Heart left ventricle (tissue), 16 donors: Measurements from ENCODE around the gene VPS13C. TPM values are rescaled to one million over a fixed set of nuclear protein-coding genes. Genes with fewer than 3 reads are reported as not detected.

Experiments
- ATAC-seq, 4 donors: fragments of 200-7000 bp; cut with Tn5 transposase; one replicate each; pipeline ENCODE4 v1.9.1; 2020 to 2022; ENCODE audit warnings: moderate library complexity in 4 of 4, mild to moderate bottlenecking in 3 of 4, moderate number of reproducible peaks in 1 of 4
- DNase-seq, 5 donors: peaks; one replicate each; pipeline ENCODE4 v3.0.0-alpha.2; 2020
- H3K27ac ChIP-seq, 12 donors: fragments of 200-600 bp; sonication (generic) in 4 of 12; one replicate each; pipeline versions ENCODE4 v1.5.0 to v1.8.0; 2016 to 2022; ENCODE audit warnings: mild to moderate bottlenecking in 2 of 12
- H3K27me3 ChIP-seq, 9 donors: fragments of 200-600 bp; sonication (generic) in 2 of 9; one replicate each; pipeline versions ENCODE4 v1.5.1 to v1.8.0; 2016 to 2022; ENCODE audit warnings: mild to moderate bottlenecking in 3 of 9
- H3K36me3 ChIP-seq, 9 donors: fragments of 200-600 bp; sonication (generic) in 2 of 9; one replicate each; pipeline versions ENCODE4 v1.5.0 to v1.8.0; 2018 to 2022; ENCODE audit warnings: mild to moderate bottlenecking in 2 of 9
- H3K4me1 ChIP-seq, 12 donors: fragments of 200-600 bp; sonication (generic) in 4 of 12; one replicate each; pipeline versions ENCODE4 v1.5.0 to v1.8.0; 2016 to 2022; ENCODE audit warnings: mild to moderate bottlenecking in 3 of 12
- H3K4me3 ChIP-seq, 12 donors: fragments of 200-600 bp; sonication (generic) in 4 of 12; one replicate each; pipeline versions ENCODE4 v1.5.0 to v1.8.0; 2017 to 2022; ENCODE audit warnings: mild to moderate bottlenecking in 9 of 12, moderate library complexity in 4 of 12
- H3K9me3 ChIP-seq, 12 donors: fragments of 200-600 bp; sonication (generic) in 4 of 12; one replicate each; pipeline versions ENCODE4 v1.5.0 to v1.8.0; 2016 to 2022; ENCODE audit warnings: mild to moderate bottlenecking in 1 of 12
- POLR2A ChIP-seq, 2 donors: fragments of 450-650 bp; IDR thresholded peaks; one replicate each; pipeline ENCODE4 v1.6.1; 2017; ENCODE audit warnings: antibody characterized with exemption in 2 of 2, mild to moderate bottlenecking in 2 of 2, moderate library complexity in 2 of 2
- WGBS, 4 donors: extraction: QIAGEN DNeasy Blood & Tissue Kit in 2 of 4; methylation state at CpG; one replicate each; pipeline versions ENCODE4 v1.1.5 to v1.1.7; 2013 to 2018; 5-methylcytosine and 5-hydroxymethylcytosine counted together
- intact Hi-C, 10 donors: fragments of 100-400 bp; cut with DNase I; formaldehyde crosslinking; loops; one replicate each; pipeline versions ENCODE4 v1.11.1 to v1.14.2; 2022
- polyA plus RNA-seq, 2 donors: library from polyadenylated mRNA; stranded (reverse); fragments of 200-250 nt; gene quantifications; one replicate each; pipeline ENCODE4 v1.2.3, GENCODE V29; 2013
- total RNA-seq, 9 donors: library from RNA; depleted of rRNA in 2 of 9; stranded (reverse); fragments of >200 nt in 2 of 9; fragmentation: NEBNext Ultra II Directional in 3 of 9; extraction: Animal tissue kit (Norgen Biotek cat#: 25700) in 3 of 9; gene quantifications; one replicate each; pipeline versions ENCODE4 v1.1.0 to v1.2.4, GENCODE V29; 2016 to 2023
- TF ChIP-seq, protein P1 (sequence below), 12 donors: fragments of 200-600 bp; sonication (generic) in 4 of 12; IDR thresholded peaks; one replicate each; pipeline versions ENCODE4 v1.5.0 to v1.8.0; 2018 to 2022; ENCODE audit warnings: antibody characterized with exemption in 12 of 12, mild to moderate bottlenecking in 5 of 12
- donor health status: ischemic (EF 13 %, LVEDD 7.1; RV severe dilation, severe dysfunction).
- donor health status: healthy with polysubstance abuse.
- donor health status: DM: no; HTN: yes; CAD: no.
- donor health status: DM: no; HTN: no; CAD: no.
- donor health status: ischemic (EF 25% LVEDD 6.9; RV normal size, moderate dysfunction).
- donor health status: ischemic (EF 25% LVEDD 5.7; RV mildly dilated, moderate dysfunction).
- donor health status: healthy.
- donor health status: DM: yes; HTN: yes; CAD: no.
- donor health status: ischemic (EF 35%, LVEDD 5.7; RV mildly dilated, moderate dysfunction).
- donor health status: nonischemic (EF 11% LVEDD 7.7; RV severe dilation, severe dysfunction).
- donor health status: DM: yes; HTN: yes; CAD: no.
- donor health status: PGD.
- donor health status: ischemic (EF 29% LVEDD 5.4; RV normal size, mild dysfunction).
- donor health status: nonischemic (EF 23%, LVEDD 6.1; RV moderate dilation, normal function).

The VPS13C gene
- total and polyA plus RNA-seq, 11 donors = 9.8 to 70.1 (median 36.5) TPM

DNA sequence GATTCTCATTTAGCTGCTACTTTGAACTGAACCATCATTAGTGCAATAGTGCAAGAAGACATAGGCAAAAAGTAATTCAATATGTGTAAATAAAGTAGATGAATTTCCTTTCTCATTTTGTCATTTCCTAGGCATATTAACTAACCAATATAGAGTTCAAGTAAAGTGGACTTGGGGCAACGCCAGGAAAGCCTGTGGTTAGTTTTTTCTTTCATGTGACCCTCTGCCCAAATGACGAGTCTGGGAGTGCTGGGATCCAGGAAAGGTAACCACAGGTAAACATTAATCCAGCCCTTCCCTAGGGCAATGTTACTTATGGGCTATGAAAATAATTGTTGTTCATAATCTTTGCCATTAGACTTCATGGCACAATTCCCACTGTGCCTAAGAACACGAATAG lies 181.0 kb downstream of the VPS13C start:
- no peak for TF ChIP-seq POLR2A (IDR thresholded peaks at IDR 0.05)
- TF ChIP-seq, protein P1, sequence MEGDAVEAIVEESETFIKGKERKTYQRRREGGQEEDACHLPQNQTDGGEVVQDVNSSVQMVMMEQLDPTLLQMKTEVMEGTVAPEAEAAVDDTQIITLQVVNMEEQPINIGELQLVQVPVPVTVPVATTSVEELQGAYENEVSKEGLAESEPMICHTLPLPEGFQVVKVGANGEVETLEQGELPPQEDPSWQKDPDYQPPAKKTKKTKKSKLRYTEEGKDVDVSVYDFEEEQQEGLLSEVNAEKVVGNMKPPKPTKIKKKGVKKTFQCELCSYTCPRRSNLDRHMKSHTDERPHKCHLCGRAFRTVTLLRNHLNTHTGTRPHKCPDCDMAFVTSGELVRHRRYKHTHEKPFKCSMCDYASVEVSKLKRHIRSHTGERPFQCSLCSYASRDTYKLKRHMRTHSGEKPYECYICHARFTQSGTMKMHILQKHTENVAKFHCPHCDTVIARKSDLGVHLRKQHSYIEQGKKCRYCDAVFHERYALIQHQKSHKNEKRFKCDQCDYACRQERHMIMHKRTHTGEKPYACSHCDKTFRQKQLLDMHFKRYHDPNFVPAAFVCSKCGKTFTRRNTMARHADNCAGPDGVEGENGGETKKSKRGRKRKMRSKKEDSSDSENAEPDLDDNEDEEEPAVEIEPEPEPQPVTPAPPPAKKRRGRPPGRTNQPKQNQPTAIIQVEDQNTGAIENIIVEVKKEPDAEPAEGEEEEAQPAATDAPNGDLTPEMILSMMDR (IDR thresholded peaks at IDR 0.05) = no peak
- Histone ChIP-seq H3K4me1 (no peaks in the 10 kb centered on the region), H3K27ac (no peak overlapping the region), H3K4me3 (no peak overlapping the region), H3K9me3 (no peaks in the 10 kb centered on the region), H3K27me3 (no peaks in the 10 kb centered on the region), H3K36me3 (peaks cover 0 to 88% (median 58%) of the 10 kb centered on the region in 9 donors)
- DNase-seq (no peak), ATAC-seq (no peak)
- 91 to 95% (median 93%) methylated on average over 3 of the region's 3 CpGs for WGBS, 4 donors
- intact Hi-C loops = loop anchor here in 4 of 10 donors (10.0 kb wide), 2 partner anchors 196 to 426 kb away; no protein-coding TSS in a partner anchor

DNA sequence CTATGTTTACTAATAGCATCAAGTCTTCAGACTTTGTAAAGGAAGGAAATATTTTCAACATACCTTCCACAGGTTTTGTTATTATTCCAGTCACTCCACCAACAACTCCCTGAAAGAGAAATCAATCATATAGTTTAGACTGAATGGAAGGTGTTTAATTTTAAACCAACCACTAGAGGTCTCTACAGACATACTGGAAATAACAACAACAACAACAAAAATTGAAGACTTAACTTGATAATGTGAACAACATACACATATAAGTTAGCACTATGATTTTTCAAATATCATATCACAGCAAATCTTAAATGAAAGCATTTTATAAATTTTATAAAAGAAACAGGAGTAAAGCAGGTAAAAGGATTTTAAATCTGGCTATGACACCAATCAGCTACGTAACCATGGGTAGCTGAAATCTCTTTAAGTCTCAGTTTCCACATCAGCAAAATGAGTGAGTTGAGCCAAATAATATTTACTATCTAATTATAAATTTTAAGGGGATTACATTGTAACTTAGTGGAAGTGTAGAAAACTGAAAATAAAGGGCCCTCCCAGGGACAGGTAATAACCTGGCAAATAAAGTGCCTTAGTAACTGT lies 188.2 kb downstream of the VPS13C start:
- H3K27ac ChIP-seq = no peak overlapping the region
- no peaks in the 10 kb centered on the region for H3K27me3 ChIP-seq
- no peaks in the 10 kb centered on the region for H3K9me3 ChIP-seq
- 92 to 99% (median 96%) methylated on average over 1 of the region's 1 CpG for WGBS, 4 donors
- DNase-seq (no peak), ATAC-seq (no peak)
- H3K36me3 ChIP-seq = peaks cover 0 to 98% (median 88%) of the 10 kb centered on the region in 9 donors
- H3K4me3 ChIP-seq = no peak overlapping the region
- no peaks in the 10 kb centered on the region for H3K4me1 ChIP-seq
- TF ChIP-seq POLR2A (IDR thresholded peaks at IDR 0.05) = no peak
- TF ChIP-seq, protein P1 (IDR thresholded peaks at IDR 0.05) = peak; percentile 35 to 67 (median 50)
- intact Hi-C loops = loop anchor here in 9 of 10 donors (2.0 to 10.0 kb wide), 6 partner anchors 199 to 435 kb away; no protein-coding TSS in a partner anchor

DNA sequence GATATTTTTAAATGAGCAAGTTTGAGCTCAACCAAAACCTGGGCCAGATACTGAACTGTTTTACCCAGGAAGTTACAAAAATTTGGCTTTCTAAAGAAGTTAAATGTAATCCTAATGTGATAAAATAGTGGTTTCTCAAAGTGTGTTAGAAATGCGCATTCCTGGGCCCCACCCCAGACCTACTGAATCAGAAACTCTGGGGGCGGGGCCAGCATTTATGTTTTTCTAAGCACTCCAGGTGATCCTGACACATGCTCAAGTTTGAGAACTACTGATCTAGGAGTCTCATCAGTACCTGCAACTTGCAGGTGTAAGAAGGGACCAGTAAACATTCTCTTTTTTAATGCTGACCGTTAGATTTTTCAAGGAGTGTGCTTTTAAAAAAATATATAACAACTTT lies 190.6 kb downstream of the VPS13C start:
- no peak overlapping the region for H3K27ac ChIP-seq
- no peaks in the 10 kb centered on the region for H3K27me3 ChIP-seq
- no peaks in the 10 kb centered on the region for H3K4me1 ChIP-seq
- no peak for DNase-seq
- TF ChIP-seq, protein P1 (IDR thresholded peaks at IDR 0.05) = no peak
- TF ChIP-seq POLR2A (IDR thresholded peaks at IDR 0.05) = no peak
- no peak overlapping the region for H3K4me3 ChIP-seq
- peaks cover 0 to 95% (median 72%) of the 10 kb centered on the region in 9 donors for H3K36me3 ChIP-seq
- no peak for ATAC-seq
- no peaks in the 10 kb centered on the region for H3K9me3 ChIP-seq
- intact Hi-C loops = loop anchor here in 9 of 10 donors (5.0 to 10.0 kb wide), 5 partner anchors 203 to 438 kb away; no protein-coding TSS in a partner anchor
- WGBS, 4 donors = 92 to 99% (median 95%) methylated on average over 3 of the region's 3 CpGs

DNA sequence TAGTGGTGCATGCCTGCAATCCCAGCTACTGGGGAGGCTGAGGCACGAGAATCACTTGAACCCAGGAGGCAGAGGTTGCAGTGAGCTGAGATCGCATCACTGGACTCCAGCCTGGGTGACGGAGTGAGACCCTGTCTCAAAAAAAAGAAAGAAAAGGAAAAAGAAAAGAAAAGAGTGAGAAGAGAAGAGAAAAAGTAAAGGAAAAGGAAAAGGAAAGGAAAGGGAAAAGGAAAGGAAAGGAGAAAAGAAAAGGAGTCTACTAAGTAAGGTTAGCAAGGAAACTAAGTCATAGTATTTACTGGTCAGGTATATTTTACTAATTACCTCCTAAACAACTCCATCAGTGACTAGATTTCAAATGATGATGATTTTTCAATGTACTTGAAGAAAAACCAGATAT lies 198.3 kb downstream of the VPS13C start:
- intact Hi-C loops = loop anchor here in 1 of 10 donors (10.0 kb wide), 1 partner anchor 393 kb away; no protein-coding TSS in a partner anchor
- Histone ChIP-seq H3K27ac (no peak overlapping the region), H3K4me1 (peaks cover 0 to 11% (median 0%) of the 10 kb centered on the region in 12 donors), H3K27me3 (no peaks in the 10 kb centered on the region), H3K36me3 (peaks cover 0 to 51% (median 27%) of the 10 kb centered on the region in 9 donors), H3K9me3 (no peaks in the 10 kb centered on the region), H3K4me3 (no peak overlapping the region)
- DNase-seq (no peak), ATAC-seq (no peak)
- no peak for TF ChIP-seq POLR2A (IDR thresholded peaks at IDR 0.05)
- TF ChIP-seq, protein P1 (IDR thresholded peaks at IDR 0.05) = no peak
- WGBS, 4 donors = 94 to 98% (median 96%) methylated on average over 3 of the region's 3 CpGs
